ENCODE results near the gene CAND2. TPM values are rescaled to one million over a fixed set of nuclear protein-coding genes. Genes with fewer than 3 reads are reported as not detected.

The CAND2 gene
- polyA plus RNA-seq, 1 of the 3 experiments (the other 2 are of a cell fraction), result 1.5 TPM

- TF ChIP-seq REST (IDR thresholded peaks at IDR 0.05; ENCODE audit: low read depth, low read length), result no peak
- TF ChIP-seq MEF2A (IDR thresholded peaks at IDR 0.05; ENCODE audit: borderline replicate concordance, low read depth), result no peak
- TF ChIP-seq FOXM1 (IDR thresholded peaks at IDR 0.05; ENCODE audit: low read depth), result no peak
- no peak for TF ChIP-seq NRF1 (IDR thresholded peaks at IDR 0.05; ENCODE audit: low read depth, low read length)
- no peak for TF ChIP-seq SMC3 (IDR thresholded peaks at IDR 0.05; ENCODE audit: low read depth, low read length)
- no peak for TF ChIP-seq CTCF (IDR thresholded peaks at IDR 0.05)
- TF ChIP-seq RAD21 (IDR thresholded peaks at IDR 0.05; ENCODE audit: low read length), result no peak
Observed at GRCh38 chr3:12813967-12814366, 17.5 kb downstream of the CAND2 start (continued).

GRCh38 chr3:12815078-12815477 is 18.6 kb downstream of the CAND2 start:
- no peak for TF ChIP-seq SMC3 (IDR thresholded peaks at IDR 0.05; ENCODE audit: low read depth, low read length)
- no peak for TF ChIP-seq CHD2 (IDR thresholded peaks at IDR 0.05; ENCODE audit: low read length, partially characterized antibody)
- no peak for TF ChIP-seq RXRA (IDR thresholded peaks at IDR 0.05; ENCODE audit: borderline replicate concordance, low read depth)
- no peak for TF ChIP-seq USF1 (IDR thresholded peaks at IDR 0.05; ENCODE audit: borderline replicate concordance, low read depth)
- H3K9me3 ChIP-seq, result no peaks in the 10 kb centered on the region
- no peak overlapping the region for H3K27ac ChIP-seq (ENCODE audit: low read depth in 2 of 2, low read length in 1 of 2)
- no peak overlapping the region for H3K4me3 ChIP-seq (ENCODE audit: low read depth in 2 of 2, low read length in 1 of 2)
- H3F3A ChIP-seq (replicated peaks; ENCODE audit: insufficient read depth), result no peaks in the 10 kb centered on the region
- POLR2A ChIA-PET, result interaction anchor here (0.6 kb wide), 1 partner anchor 77 kb away, joined by 3 read pairs; no protein-coding TSS in a partner anchor
- H3K4me2 ChIP-seq, result no peak overlapping the region
- no peak for DNase-seq
- H2AFZ ChIP-seq (ENCODE audit: low read depth), result no peak overlapping the region
- H3K27me3 ChIP-seq (ENCODE audit: insufficient read depth), result no peaks in the 10 kb centered on the region
- CTCF ChIA-PET, result interaction anchor here (1.1 to 1.4 kb wide), 2 partner anchors 15 to 27 kb away, joined by 3 to 4 read pairs; partner anchors contain the start of gene RPL32
- no peaks in the 10 kb centered on the region for H4K20me1 ChIP-seq (ENCODE audit: insufficient read depth)
- no peaks in the 10 kb centered on the region for H3K9me2 ChIP-seq
- H3K36me3 ChIP-seq (replicated peaks in 1 of 2; ENCODE audit: control insufficient read depth in 1 of 2, insufficient read depth in 2 of 2, low read length in 1 of 2), result no peaks in the 10 kb centered on the region
- peaks cover 0 to 17% of the 10 kb centered on the region in 2 experiments; a peak in 2 of 4 replicates for H3K4me1 ChIP-seq (ENCODE audit: control insufficient read depth in 1 of 2, insufficient read depth in 2 of 2, low read depth in 1 of 2, low read length in 1 of 2)
- H3K9ac ChIP-seq, result no peak overlapping the region
- WGBS (ENCODE audit: low lambda C conversion rate), result 73% methylated on average over 9 of the region's 24 CpGs
- no peaks in the 10 kb centered on the region for H3K79me2 ChIP-seq (ENCODE audit: insufficient read depth)
